LNCAP (cell line): ENCODE measurements around the gene SAFB.

Experiments
- CTCF ChIP-seq: fragments of 450-650 bp; IDR thresholded peaks from 2 replicates; pipeline ENCODE4 v1.5.1; 2017; ENCODE audit warnings: mild to moderate bottlenecking

SAFB gene

GRCh38 chr19:5717215-5717935 lies 94.5 kb downstream of the SAFB start:
- no peak for TF ChIP-seq CTCF
